SK-N-SH (cell line): ENCODE measurements around the gene SLC25A44.

Experiments
- EZH2phosphoT487 ChIP-seq: fragments of 200-600 bp; sonication (generic); IDR thresholded peaks from 2 replicates; pipeline ENCODE4 v1.6.1; 2017; ENCODE audit warnings: low read depth, mixed run types, mild to moderate bottlenecking, antibody characterized with exemption, moderate library complexity, borderline replicate concordance
- POLR2AphosphoS5 ChIP-seq: IDR thresholded peaks from 2 replicates; pipeline ENCODE4 v1.6.1; 2012; ENCODE audit warnings: low read depth, low read length
- SMC3 ChIP-seq: IDR thresholded peaks from 2 replicates; pipeline ENCODE4 v1.6.1; 2012; ENCODE audit warnings: low read depth, low read length, improper control_type of control experiment
- TF ChIP-seq, protein P1 (sequence below): fragments of 200-600 bp; sonication (generic); IDR thresholded peaks from 2 replicates; pipeline ENCODE4 v1.6.1; 2017; ENCODE audit warnings: antibody characterized with exemption, mild to moderate bottlenecking, moderate library complexity
- TF ChIP-seq, protein P2 (sequence below): fragments of 150-350 bp; IDR thresholded peaks from 2 replicates; pipeline ENCODE4 v1.6.1; 2017; ENCODE audit warnings: antibody characterized with exemption, low read length, low read depth, borderline replicate concordance

DNA sequence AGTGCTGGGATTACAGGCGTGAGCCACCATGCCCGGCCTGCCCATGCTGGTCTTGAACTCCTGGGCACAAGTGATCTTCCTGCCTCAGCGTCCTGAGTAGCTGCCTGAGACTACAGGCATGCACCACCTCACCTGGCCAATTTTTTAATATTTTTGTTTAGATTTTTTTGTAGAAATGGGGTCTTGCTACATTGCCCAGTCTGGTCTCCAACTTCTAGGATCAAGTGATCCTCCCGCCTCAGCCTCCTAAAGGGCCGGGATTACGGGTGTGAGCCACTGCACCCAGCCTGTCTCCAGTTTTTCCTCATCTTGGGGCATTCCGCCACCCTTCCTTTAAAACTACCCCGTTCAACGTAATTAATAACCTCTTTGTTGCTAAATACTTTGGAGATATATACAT, 26.3 kb downstream of the SLC25A44 start:
- TF ChIP-seq EZH2phosphoT487 (no peak), POLR2AphosphoS5 (no peak), SMC3 (no peak)
- TF ChIP-seq, protein P1, sequence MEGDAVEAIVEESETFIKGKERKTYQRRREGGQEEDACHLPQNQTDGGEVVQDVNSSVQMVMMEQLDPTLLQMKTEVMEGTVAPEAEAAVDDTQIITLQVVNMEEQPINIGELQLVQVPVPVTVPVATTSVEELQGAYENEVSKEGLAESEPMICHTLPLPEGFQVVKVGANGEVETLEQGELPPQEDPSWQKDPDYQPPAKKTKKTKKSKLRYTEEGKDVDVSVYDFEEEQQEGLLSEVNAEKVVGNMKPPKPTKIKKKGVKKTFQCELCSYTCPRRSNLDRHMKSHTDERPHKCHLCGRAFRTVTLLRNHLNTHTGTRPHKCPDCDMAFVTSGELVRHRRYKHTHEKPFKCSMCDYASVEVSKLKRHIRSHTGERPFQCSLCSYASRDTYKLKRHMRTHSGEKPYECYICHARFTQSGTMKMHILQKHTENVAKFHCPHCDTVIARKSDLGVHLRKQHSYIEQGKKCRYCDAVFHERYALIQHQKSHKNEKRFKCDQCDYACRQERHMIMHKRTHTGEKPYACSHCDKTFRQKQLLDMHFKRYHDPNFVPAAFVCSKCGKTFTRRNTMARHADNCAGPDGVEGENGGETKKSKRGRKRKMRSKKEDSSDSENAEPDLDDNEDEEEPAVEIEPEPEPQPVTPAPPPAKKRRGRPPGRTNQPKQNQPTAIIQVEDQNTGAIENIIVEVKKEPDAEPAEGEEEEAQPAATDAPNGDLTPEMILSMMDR = no peak
- TF ChIP-seq, protein P2, sequence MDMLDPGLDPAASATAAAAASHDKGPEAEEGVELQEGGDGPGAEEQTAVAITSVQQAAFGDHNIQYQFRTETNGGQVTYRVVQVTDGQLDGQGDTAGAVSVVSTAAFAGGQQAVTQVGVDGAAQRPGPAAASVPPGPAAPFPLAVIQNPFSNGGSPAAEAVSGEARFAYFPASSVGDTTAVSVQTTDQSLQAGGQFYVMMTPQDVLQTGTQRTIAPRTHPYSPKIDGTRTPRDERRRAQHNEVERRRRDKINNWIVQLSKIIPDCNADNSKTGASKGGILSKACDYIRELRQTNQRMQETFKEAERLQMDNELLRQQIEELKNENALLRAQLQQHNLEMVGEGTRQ = no peak
